Raji (cell line): Measurements from ENCODE around the gene CLEC2B.

ENCODE experiments used
- POLR2A ChIP-seq: IDR thresholded peaks from 2 replicates; pipeline ENCODE4 v1.6.1; 2011; ENCODE audit warnings: low read depth, low read length, control low read depth; ENCODE audit not compliant: insufficient read depth

The CLEC2B gene

DNA sequence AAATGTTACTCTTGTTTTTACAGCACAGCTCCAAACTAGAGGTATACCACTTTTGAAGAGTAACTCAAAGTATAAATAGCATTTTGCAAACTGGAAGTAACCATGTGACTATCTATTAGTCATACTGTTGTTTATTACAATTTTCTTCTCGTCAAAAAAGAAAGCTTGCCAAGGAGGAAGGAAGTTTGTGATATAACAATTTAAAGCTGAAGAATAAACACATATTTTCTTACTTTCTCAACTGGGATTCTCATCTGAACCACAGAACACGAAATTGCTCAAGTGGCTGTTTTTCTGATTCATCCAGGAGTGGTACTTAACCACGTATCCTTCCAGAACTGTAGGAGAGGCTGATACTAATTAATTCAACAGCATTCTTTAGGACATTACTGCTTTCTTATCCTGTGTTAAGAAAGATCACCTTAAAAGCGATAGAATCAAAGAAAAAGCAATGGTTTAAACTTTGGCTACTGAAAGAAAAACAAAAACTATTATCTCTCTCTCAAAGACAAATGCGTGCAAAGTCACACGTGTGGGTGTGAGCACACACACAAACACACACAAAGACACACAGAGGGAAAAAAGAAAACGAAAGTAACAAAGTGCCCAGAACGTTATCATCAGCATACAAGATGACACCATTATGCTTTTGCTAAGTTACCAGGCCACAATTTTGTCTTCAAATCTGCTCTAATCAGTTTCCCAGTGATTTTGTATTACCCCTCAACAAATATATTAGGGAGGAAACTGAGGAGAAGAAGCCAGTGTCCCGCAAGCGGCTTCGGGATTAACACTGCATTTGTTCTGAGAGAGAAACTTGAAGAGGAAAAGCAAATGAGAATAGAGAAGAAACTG is at the start of gene CLEC2B:
CLEC2B (minus strand) TSS at position 48 of the 855 bp plus-strand sequence.
- peak; percentile 40; the same call in 1 of the 2 replicates for TF ChIP-seq POLR2A

DNA sequence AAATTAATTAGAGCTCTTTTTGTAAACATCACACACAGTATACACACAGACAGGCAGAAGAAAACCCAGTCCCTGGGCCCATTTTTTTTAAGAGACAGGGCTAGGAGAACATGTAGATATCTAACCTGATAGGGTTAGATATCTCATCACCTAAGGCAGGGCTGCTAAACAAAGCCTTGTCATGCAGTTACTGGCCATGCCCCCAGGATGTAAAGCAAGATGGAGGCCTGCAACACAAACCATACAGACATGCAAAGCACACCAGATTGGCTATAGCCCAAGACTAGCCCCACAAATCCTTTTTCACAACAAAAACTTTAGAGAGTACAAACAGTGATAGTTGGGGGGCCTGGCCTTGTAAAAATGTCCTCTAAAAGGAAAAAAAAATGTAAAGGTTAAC is 42.6 kb upstream of the CLEC2B start:
- no peak for TF ChIP-seq POLR2A

DNA sequence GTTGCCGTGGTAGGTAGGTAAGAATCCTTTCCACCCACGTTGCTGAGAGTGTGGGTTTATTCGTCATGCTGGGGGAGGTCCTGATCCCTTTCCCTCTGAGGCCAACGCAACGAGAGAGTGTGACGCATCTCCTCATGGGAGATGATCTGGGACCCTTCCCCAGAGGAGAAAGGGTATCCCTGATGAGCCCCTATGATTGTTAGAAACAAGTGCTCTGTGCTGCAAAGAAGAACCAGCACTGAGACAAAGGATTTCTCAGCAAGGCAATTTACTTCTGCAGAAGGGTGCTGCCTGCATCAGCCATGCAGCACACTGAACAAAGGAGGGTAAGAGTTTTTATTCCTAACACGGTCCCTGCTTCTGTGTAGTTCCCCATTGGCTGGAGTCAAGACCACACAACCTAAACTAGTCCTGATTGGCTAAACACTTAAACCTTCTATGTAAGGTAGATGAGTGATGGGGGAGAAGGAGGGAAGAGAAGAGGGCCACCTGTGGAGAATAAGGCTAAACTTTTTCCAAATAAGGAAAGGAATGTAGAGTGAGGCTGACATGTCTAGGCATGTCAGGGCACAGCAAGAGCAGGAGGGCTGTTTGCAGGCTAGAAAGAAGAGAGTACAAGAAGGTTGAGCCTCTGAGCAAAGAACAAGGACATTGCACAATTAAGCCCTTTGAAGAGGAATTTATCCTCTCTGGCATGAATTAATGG is 41.7 kb upstream of the CLEC2B start:
- no peak for TF ChIP-seq POLR2A

DNA sequence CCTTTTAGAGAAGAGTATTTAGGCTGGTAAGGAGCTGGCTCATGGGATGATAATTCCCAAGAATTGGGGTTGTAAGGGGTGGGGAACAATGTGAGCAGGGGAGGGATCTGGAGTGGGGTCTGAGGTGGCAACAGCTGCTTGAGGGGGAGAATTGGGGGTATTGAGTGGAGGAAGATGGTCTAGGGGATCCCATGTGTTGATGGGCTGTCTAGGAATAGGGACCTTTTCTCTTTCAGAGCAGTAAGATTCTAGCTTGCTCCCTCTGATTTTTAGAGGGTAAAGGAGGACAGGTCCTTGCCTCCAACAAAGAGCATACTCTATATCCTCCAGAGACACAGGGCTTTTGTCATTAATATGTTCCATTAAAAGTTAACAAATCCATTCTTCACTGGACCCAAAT is 40.6 kb upstream of the CLEC2B start:
- TF ChIP-seq POLR2A, result no peak

DNA sequence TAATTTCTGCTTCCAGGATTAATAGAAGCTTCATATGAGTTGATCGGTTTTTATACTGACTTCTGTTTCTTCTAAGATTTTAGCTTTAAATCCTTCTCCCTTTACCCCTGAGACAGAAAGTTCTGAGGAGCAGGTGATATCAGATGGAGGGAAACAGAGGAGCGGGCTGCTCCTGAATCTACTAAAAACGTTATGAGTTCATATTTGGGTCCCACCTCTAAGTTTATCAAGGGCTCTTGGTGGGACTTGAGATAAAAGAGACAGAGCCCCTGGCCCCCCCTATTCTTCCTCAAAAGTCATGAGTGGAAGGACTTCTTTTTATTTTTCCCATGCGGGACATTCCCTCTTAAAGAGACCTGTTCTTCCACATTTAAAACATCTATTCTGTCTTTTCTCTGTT is 39.2 kb upstream of the CLEC2B start:
- no peak for TF ChIP-seq POLR2A

DNA sequence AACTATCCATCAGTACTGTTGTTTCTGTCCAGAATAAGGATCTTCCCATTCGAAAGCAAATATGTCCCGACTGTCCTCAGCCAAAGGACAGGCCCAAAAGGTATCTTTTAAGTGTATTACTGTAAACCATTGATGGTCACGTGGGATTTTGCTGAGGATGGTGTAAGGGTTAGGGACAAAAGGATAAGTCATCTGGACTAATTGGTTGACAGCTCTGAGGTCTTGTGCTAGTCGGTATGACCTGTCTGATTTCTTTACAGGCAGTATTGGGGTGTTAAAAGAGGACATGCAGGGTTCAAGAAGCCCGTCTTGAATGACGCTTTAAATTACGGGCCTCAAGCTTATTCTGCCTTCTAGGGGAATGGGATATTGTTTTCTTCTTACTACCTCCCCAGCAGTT is 38.6 kb upstream of the CLEC2B start:
- TF ChIP-seq POLR2A, result no peak

DNA sequence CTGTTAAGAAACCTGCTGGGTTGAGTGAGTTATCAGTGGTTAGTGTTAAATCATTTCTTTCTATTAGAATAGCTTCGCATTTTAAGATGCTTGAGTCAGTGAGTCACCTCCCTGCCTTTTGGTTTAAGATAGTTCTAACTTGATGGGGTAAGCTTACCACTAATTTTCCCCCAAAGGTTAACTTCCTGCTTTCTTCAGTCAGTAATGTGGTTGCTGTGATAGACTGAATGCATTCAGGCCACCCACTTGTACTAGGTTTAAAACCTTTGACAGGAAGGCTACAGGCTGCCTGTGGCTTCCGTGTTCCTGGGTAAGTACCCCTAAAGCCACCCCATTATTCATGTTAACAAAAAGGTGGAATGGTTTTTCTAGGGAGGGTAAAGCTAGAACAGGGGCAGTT is 37.7 kb upstream of the CLEC2B start:
- no peak for TF ChIP-seq POLR2A

DNA sequence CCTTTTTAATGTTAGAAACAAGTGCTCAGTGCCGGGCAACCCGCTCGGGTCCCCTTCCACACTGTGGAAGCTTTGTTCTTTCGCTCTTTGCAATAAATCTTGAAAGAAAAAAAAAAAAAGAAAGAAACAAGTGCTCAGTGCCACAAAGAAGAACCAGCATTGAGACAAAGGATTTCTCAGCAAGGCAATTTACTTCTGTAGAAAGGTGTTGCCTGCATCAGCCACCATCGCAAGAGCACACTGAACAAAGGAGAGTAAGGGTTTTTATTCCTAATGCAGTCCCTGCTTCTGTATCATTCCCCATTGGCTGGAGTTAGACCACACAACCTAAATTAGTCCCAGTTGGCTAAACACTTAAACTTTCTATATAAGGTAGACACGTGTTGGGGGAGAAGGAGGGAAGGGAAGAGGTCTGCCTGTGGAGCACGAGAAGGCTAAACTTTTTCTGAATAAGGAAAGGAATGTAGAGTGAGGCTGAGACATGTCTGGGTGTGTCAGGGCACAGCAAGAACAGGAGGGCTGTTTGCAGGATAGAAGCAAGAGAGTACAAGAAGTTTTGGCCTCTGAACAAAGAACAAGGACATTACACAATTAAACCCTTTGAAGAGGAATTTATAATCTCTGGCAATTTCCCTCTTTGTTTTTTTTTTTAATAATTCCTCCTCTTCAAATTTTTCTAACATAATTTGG is 33.5 kb upstream of the CLEC2B start:
- no peak for TF ChIP-seq POLR2A

DNA sequence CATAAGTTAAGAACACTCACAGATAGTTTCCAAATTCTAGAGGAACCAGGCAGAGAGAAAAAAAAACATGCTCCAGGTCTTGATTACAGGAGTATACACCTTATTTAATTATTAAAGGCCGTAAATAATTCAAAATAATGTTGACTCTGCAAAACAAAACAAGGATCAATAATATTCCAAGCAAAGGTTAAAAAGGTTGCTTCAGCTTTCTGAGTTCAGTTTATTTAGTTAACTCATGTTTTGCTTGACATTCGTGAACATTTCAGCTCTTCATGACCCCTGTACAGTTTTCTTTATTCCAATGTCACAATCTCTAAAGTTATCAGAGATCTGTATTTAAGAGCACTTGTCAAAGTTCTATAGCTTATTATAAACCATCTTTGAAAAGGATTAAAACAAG is 31.8 kb upstream of the CLEC2B start:
- TF ChIP-seq POLR2A, result no peak

DNA sequence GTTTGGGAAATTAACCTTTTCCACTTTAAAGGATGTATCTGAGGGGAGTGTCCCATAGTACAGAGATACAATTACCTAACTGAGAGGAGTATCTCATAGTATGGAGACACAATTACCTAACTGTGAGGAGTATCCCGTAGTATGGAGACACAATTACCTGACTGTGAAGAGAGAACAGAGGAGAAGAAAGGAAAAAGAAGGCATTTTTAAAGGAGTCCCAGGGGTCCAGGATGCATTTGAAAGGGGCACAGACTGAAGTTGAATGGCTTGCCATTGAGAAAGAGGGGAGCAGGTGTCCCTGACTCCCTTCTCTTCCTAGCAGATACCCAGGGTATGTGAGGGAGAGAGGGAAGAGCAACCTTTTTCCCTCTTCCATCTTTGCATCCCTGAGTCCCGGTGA is 30.1 kb upstream of the CLEC2B start:
- no peak for TF ChIP-seq POLR2A

DNA sequence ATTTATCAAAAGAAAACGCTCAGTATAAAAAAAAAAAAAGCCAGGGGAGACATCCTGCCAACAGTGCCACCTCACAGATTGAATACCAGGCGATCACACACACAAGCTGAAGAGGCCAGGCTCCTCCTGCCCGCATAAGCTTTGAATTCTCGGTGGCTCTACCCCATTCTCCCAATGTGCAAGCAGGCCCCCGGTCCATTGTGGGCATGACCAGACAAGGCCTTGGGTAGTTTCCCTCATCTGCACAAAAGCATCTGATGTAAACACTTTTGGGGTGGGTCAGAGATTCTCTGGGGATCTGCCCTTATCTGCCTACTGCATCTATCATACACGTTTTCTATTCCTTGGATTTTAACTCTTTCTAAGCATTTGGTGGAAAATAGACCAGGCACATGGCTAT is 28.4 kb upstream of the CLEC2B start:
- no peak for TF ChIP-seq POLR2A

DNA sequence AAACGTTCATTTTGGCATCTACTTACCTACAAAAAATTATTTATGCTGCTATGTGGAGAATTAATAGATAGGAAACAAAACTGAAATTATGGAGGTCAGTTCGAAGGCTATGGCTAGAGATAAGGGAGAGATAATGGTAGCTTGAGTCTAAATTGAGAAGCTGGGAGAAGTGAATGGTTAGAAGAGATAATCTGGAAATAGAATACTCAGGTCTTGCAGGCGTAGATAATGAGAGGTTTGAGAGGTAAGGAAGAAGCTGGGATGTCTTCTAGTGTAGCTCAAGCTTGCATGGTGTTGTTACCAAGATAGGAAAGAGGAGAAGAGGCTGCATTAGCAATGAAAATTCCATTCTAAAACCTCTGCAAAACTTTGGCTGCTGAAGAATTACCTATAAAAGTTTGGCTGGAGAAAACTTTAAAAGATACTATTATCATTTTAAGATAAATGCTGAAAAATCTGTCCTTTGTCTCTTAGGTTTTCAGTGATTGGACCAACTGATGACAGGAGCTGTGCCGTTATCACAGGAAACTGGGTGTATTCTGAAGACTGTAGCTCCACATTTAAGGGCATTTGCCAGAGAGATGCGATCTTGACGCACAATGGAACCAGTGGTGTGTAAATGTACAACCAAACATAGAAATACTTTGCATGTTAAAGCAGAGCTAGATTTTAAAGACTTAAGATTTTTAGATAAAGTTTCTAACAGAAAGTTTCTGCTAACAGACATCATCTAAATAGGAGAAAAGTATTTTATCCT is 26.2 kb upstream of the CLEC2B start:
- no peak for TF ChIP-seq POLR2A

DNA sequence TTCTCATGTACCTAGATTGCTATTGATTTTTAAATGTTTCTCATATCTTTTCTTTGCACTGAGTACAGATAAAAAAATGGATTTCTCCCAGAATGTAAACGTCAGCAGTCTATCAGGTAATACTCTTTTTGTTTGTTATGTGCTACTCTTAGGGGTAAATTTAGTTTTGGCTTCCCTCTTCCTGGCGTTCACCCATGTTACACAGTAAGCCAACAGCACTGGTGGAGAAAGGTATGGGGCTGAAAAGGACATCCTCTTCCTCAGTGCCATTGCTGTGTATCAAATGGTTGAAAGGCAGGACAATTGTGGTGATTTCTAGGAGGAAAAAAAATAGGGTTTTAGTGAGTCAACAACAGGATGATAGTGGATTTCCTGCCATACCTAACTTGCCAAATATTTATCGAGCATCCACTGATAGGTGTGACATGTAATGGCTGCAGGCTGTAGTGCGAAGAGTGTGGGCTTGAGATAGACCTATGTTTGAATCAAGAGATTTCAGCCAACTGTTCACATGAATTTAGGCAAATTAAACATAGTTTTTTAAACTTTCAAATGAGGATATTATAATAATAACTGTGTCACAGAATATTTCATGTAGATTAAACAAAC is 19.6 kb upstream of the CLEC2B start:
- no peak for TF ChIP-seq POLR2A

DNA sequence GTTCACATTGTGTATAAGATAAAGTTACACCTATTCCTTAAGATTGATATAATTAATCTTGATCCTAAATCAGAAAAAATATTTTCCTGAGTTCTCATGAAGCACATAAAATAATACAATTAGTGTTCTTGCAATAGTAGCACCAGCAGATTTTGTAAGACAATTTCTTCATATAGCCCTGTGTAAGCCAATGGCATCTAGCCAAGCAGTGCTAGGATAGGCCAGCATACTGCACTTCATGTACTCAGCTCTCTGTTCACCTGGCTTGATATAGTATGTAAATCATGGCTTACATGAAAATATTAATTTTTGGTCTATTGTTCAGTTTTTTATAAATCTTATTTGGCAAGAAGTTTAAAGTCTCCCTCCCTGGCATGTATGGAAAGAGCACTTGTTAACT is 14.0 kb upstream of the CLEC2B start:
- TF ChIP-seq POLR2A, result no peak

DNA sequence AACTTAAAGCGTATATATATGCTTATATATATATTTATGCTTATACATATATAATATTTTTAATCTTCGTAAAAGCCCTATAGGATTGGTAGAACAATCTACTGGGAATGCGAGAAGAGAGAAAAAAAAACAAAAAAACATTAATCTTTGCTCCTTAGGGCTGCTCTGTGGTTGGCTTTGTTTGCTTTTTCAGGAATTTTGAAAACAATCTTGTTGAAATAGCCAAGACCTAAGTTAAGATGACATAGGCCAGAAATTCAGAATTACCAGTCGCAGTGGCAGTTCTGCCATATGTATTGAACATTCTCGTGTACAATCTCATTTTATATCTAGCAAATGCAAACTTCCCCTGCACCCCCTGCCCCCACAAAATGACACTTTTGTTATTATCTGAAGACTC is 12.8 kb upstream of the CLEC2B start:
- no peak for TF ChIP-seq POLR2A

DNA sequence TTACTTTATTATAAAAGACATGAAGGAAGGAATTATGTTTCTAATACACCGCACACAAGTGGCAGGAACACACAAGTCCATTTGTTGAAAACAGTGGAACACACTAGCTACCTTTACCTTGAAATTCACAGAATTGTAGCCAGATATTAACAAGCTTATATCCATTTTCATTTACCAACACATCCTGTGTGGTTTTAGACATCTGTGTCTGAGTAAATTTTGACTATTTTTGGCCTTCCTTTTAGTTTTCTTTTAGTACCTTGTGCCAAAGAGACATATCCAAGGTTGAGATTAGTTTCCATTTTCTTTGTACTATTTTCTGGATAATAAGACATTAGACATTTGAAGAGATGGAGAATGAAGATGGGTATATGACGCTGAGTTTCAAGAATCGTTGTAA is 12.1 kb upstream of the CLEC2B start, which contains the start of gene KLRF2:
KLRF2 (plus strand) TSS at position 244 of the 400 bp plus-strand sequence; CDS start at position 351, 107 bp downstream.
- no peak for TF ChIP-seq POLR2A
